Activated CD8-positive, alpha-beta T cell treated with anti-CD3 and anti-CD28 coated beads, Interleukin-2, amount 10 ng/mL, durations not matched to agents 7 days and 5 days (primary cell): ENCODE measurements around the gene IL12RB2. TPM values are rescaled to one million over a fixed set of nuclear protein-coding genes. Genes with fewer than 3 reads are reported as not detected.

Source experiments
- ATAC-seq: fragments of 150-1000 bp; cut with Tn5 transposase; one replicate; pipeline ENCODE4 v1.10.0; 2021; ENCODE audit warnings: moderate library complexity
- CTCF ChIA-PET: fragments of 350-600 bp; sonication (Branson Sonifier 250); formaldehyde crosslinking; loops from one replicate; lab custom pipeline; 2021; ENCODE audit warnings: antibody characterized with exemption; lab: Charles Lee
- POLR2A ChIA-PET: fragments of 350-600 bp; sonication (Branson Sonifier 250); formaldehyde crosslinking; loops from one replicate; lab custom pipeline; 2021; ENCODE audit warnings: antibody characterized with exemption; lab: Charles Lee
- DNase-seq: peaks from one replicate; pipeline ENCODE4 v3.0.0-alpha.2; 2020
- H3K27ac Mint-ChIP-seq: one replicate; pipeline ENCODE4 v1.8.0; 2021; ENCODE audit warnings: mild to moderate bottlenecking, mixed read lengths
- H3K27me3 Mint-ChIP-seq: one replicate; pipeline ENCODE4 v1.8.0; 2021; ENCODE audit warnings: low read depth, mixed read lengths
- H3K36me3 Mint-ChIP-seq: one replicate; pipeline ENCODE4 v1.8.0; 2021; ENCODE audit warnings: low read depth, mixed read lengths
- H3K4me1 Mint-ChIP-seq: one replicate; pipeline ENCODE4 v1.8.0; 2021; ENCODE audit warnings: low read depth, mixed read lengths
- H3K4me3 Mint-ChIP-seq: one replicate; pipeline ENCODE4 v1.8.0; 2021; ENCODE audit warnings: mild to moderate bottlenecking, mixed read lengths
- H3K9me3 Mint-ChIP-seq: one replicate; pipeline ENCODE4 v1.8.0; 2022; ENCODE audit warnings: mixed read lengths; ENCODE audit not compliant: insufficient read depth
- total RNA-seq, 2 experiments: library from RNA; stranded (reverse); gene quantifications; one replicate each; pipeline ENCODE4 v1.2.3, GENCODE V29; 2021

Gene IL12RB2
- total RNA-seq, 2 experiments from 2014 or later = 17.3 to 19.6 TPM

DNA sequence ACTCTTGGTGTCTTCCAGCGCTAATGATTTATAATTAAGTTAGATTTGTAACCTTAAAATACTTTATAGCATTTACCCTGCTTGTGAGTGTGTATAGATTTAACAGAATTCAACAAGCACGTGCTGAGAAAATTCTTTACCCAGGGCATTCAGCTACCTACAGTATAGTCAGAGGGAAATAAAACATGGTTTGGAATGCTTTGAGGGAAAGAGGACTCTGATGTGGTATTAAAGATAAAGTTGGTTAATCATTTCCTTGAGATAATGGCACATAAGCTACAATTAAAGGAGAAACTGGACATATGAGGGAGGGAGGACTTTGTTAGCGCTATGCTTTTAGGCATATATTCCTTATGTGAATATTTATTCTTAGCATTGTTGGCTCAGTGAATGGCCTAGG lies 26.4 kb upstream of the IL12RB2 start:
- Mint-ChIP-seq H3K9me3 (no peaks in the 10 kb centered on the region), H3K4me1 (peaks cover 11% of the 10 kb centered on the region), H3K27me3 (no peaks in the 10 kb centered on the region), H3K4me3 (no peak overlapping the region), H3K36me3 (peaks cover 2% of the 10 kb centered on the region), H3K27ac (no peak overlapping the region)
- POLR2A ChIA-PET = no interaction called here
- ATAC-seq (no peak), DNase-seq (no peak)
- CTCF ChIA-PET = interaction anchor here (1.0 to 1.5 kb wide), 4 partner anchors 8 to 133 kb away, joined by 3 to 4 read pairs (median 4); no protein-coding TSS in a partner anchor

DNA sequence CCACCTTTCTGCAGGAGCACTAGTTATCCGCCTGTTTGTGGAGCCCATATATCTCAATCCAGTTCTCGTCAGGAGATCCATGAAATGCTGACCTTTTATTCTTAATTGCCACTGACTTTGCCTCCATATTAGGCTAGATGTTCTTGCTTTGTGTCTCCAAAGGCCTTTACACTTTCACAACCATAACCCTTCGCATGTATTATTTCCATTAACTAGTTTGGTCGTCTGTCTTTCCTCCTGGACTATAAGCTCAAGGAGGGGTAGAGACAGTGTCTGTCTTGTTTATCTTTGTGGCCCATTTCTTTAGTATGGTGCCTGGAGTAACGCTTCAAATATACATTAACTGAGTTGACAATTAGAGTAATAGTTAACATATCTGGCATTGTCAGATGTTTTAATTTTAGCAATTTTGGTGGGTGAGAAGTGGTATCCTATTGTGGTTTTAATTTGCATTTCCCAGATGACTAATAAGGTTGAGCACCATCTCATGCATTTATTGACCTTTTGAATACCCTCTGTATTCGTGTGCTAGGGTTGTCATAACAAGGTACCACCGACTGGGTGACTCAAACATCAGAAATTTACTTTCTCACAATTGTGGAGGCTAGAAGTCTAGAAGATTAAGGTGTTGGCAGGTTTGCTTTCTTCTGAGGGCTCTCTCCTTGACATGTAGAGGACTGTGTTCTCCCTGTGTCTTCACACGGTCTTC lies 21.7 kb upstream of the IL12RB2 start:
- POLR2A ChIA-PET = no interaction called here
- H3K27me3 Mint-ChIP-seq = no peaks in the 10 kb centered on the region
- H3K36me3 Mint-ChIP-seq = no peaks in the 10 kb centered on the region
- no peak overlapping the region for H3K4me3 Mint-ChIP-seq
- H3K27ac Mint-ChIP-seq = no peak overlapping the region
- H3K9me3 Mint-ChIP-seq = no peaks in the 10 kb centered on the region
- ATAC-seq = peak; percentile 81
- no peak for DNase-seq
- peaks cover 22% of the 10 kb centered on the region for H3K4me1 Mint-ChIP-seq
- CTCF ChIA-PET = interaction anchor here (0.6 to 4.0 kb wide), 8 partner anchors 9 to 215 kb away, joined by 3 to 19 read pairs (median 5); no protein-coding TSS in a partner anchor

GRCh38 chr1:67290236-67290635 lies 17.4 kb upstream of the IL12RB2 start:
- ChIA-PET POLR2A (no interaction called here), CTCF (interaction anchor here (1.3 to 1.7 kb wide), 2 partner anchors 10 kb away, joined by 4 read pairs; no protein-coding TSS in a partner anchor)
- Mint-ChIP-seq H3K36me3 (peaks cover 7% of the 10 kb centered on the region), H3K27me3 (no peaks in the 10 kb centered on the region), H3K4me1 (peaks cover 31% of the 10 kb centered on the region), H3K4me3 (no peak overlapping the region), H3K9me3 (peaks cover 7% of the 10 kb centered on the region), H3K27ac (no peak overlapping the region)
- DNase-seq (no peak), ATAC-seq (no peak)

GRCh38 chr1:67294836-67295617 lies 12.6 kb upstream of the IL12RB2 start:
- H3K27ac Mint-ChIP-seq = peak overlapping the region; percentile 74
- ChIA-PET POLR2A (interaction anchor here (0.5 to 1.5 kb wide), 4 partner anchors 37 to 135 kb away, joined by 3 to 6 read pairs (median 3); partner anchors contain the start of gene SERBP1), CTCF (interaction anchor here (0.6 to 2.5 kb wide), 10 partner anchors 10 to 206 kb away, joined by 3 to 7 read pairs (median 4); partner anchors contain the start of gene IL12RB2)
- H3K4me1 Mint-ChIP-seq = peaks cover 20% of the 10 kb centered on the region
- DNase-seq = no peak
- peaks cover 7% of the 10 kb centered on the region for H3K9me3 Mint-ChIP-seq
- no peaks in the 10 kb centered on the region for H3K27me3 Mint-ChIP-seq
- ATAC-seq = peak; percentile 58
- peaks cover 10% of the 10 kb centered on the region for H3K36me3 Mint-ChIP-seq
- no peak overlapping the region for H3K4me3 Mint-ChIP-seq

DNA sequence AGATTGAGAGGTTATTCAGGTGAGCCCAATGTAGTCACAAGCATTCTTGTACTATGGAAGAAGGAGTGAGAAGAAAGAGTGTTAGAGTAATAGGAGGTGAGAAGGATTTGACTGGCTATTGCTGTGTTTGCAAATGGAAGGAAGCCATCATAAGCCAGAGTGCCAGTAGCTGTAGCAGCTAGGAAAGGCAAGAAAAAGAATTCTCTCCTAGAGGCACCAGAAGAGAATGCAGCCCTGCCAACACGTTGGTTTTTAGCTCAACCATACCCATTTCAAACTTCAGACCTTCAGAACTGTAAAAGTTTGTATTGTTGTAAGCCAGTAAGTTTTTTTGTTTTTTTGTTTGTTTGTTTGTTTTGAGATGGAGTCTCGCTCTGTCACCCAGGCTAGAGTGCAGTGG lies 8.9 kb upstream of the IL12RB2 start:
- Mint-ChIP-seq H3K4me1 (peaks cover 47% of the 10 kb centered on the region), H3K27me3 (no peaks in the 10 kb centered on the region), H3K9me3 (peaks cover under 1% of the 10 kb centered on the region), H3K4me3 (no peak overlapping the region), H3K36me3 (peaks cover 11% of the 10 kb centered on the region), H3K27ac (no peak overlapping the region)
- DNase-seq (no peak), ATAC-seq (no peak)
- ChIA-PET CTCF (interaction anchor here (0.7 to 1.2 kb wide), 5 partner anchors 10 to 87 kb away, joined by 3 to 4 read pairs (median 3); no protein-coding TSS in a partner anchor), POLR2A (interaction anchor here (0.6 kb wide), 2 partner anchors 10 to 344 kb away, joined by 3 read pairs; no protein-coding TSS in a partner anchor)

- H3K9me3 Mint-ChIP-seq = no peaks in the 10 kb centered on the region
- DNase-seq = no peak
- H3K27me3 Mint-ChIP-seq = no peaks in the 10 kb centered on the region
- no peak overlapping the region for H3K27ac Mint-ChIP-seq
- ATAC-seq = no peak
- ChIA-PET CTCF (interaction anchor here (0.7 to 1.2 kb wide), 4 partner anchors 10 to 88 kb away, joined by 3 to 4 read pairs (median 3); no protein-coding TSS in a partner anchor), POLR2A (no interaction called here)
- no peak overlapping the region for H3K4me3 Mint-ChIP-seq
- peaks cover 15% of the 10 kb centered on the region for H3K36me3 Mint-ChIP-seq
- H3K4me1 Mint-ChIP-seq = peaks cover 52% of the 10 kb centered on the region
Observed at GRCh38 chr1:67299296-67299695, 8.4 kb upstream of the IL12RB2 start.

DNA sequence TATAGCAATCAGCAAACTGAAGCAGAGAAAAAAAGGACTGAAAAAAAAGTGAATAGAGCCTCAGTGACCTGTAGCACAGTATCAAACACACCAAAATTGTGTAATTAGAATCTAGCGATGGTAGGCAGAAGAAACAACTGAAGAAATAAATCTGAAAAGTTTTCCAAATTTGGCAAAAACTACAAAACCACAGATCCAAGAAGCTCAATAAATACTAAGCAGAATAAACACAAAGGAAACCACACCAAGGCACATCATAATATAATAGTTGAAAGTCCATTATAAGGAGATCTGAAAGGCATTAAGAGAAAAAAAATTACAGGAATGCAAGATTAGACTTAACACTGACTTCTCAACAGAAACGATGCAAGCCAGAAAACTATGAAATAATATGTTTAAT lies 7.1 kb upstream of the IL12RB2 start:
- POLR2A ChIA-PET = no interaction called here

DNA sequence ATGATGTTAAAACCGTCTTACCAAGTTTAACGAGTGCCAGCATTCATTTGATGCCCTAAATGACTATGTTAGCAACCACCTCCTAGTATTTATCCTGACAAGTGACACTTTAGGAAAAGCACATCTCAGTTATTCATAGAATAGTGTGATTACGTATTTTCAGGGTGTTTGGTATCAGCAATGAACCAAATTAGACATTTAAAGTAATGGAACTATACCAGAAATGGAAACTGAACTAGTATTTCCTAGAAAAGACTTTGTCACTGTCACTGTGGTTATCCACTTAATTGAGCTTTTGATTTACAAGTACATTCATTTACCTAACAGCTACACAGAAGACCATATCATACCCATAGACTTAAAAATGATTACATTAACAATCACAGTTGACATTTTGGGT lies 3.6 kb upstream of the IL12RB2 start:
- peaks cover 66% of the 10 kb centered on the region for H3K4me1 Mint-ChIP-seq
- H3K27ac Mint-ChIP-seq = peak overlapping the region; percentile 86
- ChIA-PET POLR2A (interaction anchor here (1.0 to 1.1 kb wide), 2 partner anchors 10 to 32 kb away, joined by 3 to 6 read pairs; no protein-coding TSS in a partner anchor), CTCF (interaction anchor here (1.0 to 1.9 kb wide), 3 partner anchors 9 to 29 kb away, joined by 3 to 4 read pairs (median 4); no protein-coding TSS in a partner anchor)
- DNase-seq (peak; percentile 12), ATAC-seq (peak; percentile 25)
- H3K36me3 Mint-ChIP-seq = peaks cover 10% of the 10 kb centered on the region
- no peaks in the 10 kb centered on the region for H3K9me3 Mint-ChIP-seq
- no peaks in the 10 kb centered on the region for H3K27me3 Mint-ChIP-seq
- peak overlapping the region; percentile 40 for H3K4me3 Mint-ChIP-seq

More for the DNA sequence above, 7.1 kb upstream of the IL12RB2 start:
- H3K4me3 Mint-ChIP-seq = no peak overlapping the region
- H3K4me1 Mint-ChIP-seq = peaks cover 49% of the 10 kb centered on the region
- no peak overlapping the region for H3K27ac Mint-ChIP-seq
- no peak for ATAC-seq
- no peaks in the 10 kb centered on the region for H3K9me3 Mint-ChIP-seq
- no peak for DNase-seq
- H3K36me3 Mint-ChIP-seq = peaks cover 12% of the 10 kb centered on the region
- CTCF ChIA-PET = interaction anchor here (1.3 kb wide), 2 partner anchors 10 to 38 kb away, joined by 3 to 4 read pairs; no protein-coding TSS in a partner anchor
- no peaks in the 10 kb centered on the region for H3K27me3 Mint-ChIP-seq

DNA sequence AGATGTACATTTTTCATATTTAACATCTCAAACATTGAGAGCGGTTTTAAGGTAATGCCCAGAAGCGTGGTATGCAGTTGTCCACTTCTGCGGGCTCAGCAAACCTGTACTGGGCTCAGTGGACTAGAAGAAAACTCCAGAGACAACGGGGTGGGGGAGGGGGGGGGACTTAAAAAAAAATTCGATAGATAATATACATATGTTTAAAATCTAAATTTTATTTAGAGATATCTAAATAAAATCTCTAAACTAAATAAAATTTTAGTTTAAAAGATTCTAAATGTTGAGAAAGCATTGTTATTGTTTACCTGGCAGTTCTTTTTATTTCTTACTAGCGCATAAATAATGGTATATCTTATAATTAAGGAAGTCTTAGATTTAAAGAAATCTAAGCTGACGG lies 1.1 kb upstream of the IL12RB2 start:
- H3K36me3 Mint-ChIP-seq = peaks cover 22% of the 10 kb centered on the region
- POLR2A ChIA-PET = interaction anchor here (1.3 to 1.6 kb wide), 4 partner anchors 10 to 40 kb away, joined by 3 to 9 read pairs (median 7); no protein-coding TSS in a partner anchor
- CTCF ChIA-PET = interaction anchor here (0.9 to 1.6 kb wide), 4 partner anchors 12 to 124 kb away, joined by 3 to 5 read pairs (median 4); partner anchors contain the start of gene SERBP1
- no peaks in the 10 kb centered on the region for H3K27me3 Mint-ChIP-seq
- ATAC-seq (no peak), DNase-seq (peak; percentile 9)
- H3K4me3 Mint-ChIP-seq = peak overlapping the region; percentile 83
- H3K9me3 Mint-ChIP-seq = no peaks in the 10 kb centered on the region
- peaks cover 69% of the 10 kb centered on the region for H3K4me1 Mint-ChIP-seq
- H3K27ac Mint-ChIP-seq = peak overlapping the region; percentile 46

- POLR2A ChIA-PET = interaction anchor here (0.9 to 1.6 kb wide), 5 partner anchors 9 to 34 kb away, joined by 3 to 9 read pairs (median 7); no protein-coding TSS in a partner anchor
- peak; percentile 13 for ATAC-seq
- H3K4me3 Mint-ChIP-seq = peak overlapping the region; percentile 89
- peak overlapping the region; percentile 95 for H3K27ac Mint-ChIP-seq
- peaks cover 70% of the 10 kb centered on the region for H3K4me1 Mint-ChIP-seq
- H3K9me3 Mint-ChIP-seq = no peaks in the 10 kb centered on the region
- DNase-seq = no peak
- CTCF ChIA-PET = interaction anchor here (1.3 kb wide), 2 partner anchors 13 to 95 kb away, joined by 3 to 5 read pairs; no protein-coding TSS in a partner anchor
- no peaks in the 10 kb centered on the region for H3K27me3 Mint-ChIP-seq
- H3K36me3 Mint-ChIP-seq = peaks cover 24% of the 10 kb centered on the region
Observed at GRCh38 chr1:67308136-67308535, 463 bp downstream of the IL12RB2 start.

- ATAC-seq (no peak), DNase-seq (peak; percentile 11)
- Mint-ChIP-seq H3K4me1 (peaks cover 57% of the 10 kb centered on the region), H3K27me3 (no peaks in the 10 kb centered on the region), H3K9me3 (no peaks in the 10 kb centered on the region), H3K27ac (no peak overlapping the region), H3K4me3 (no peak overlapping the region), H3K36me3 (peaks cover 35% of the 10 kb centered on the region)
- POLR2A ChIA-PET = no interaction called here
- CTCF ChIA-PET = interaction anchor here (2.4 kb wide), 1 partner anchor 19 kb away, joined by 10 read pairs; no protein-coding TSS in a partner anchor
Observed at GRCh38 chr1:67312615-67313014, 4.9 kb downstream of the IL12RB2 start.
